IMR-90 (cell line): Measurements from ENCODE around the gene PLPP7. TPM values are rescaled to one million over a fixed set of nuclear protein-coding genes. Genes with fewer than 3 reads are reported as not detected.

Experiments used
- ATAC-seq: fragments of 200-7000 bp; cut with Tn5 transposase; 2 replicates; pipeline ENCODE4 v1.9.1; 2020; ENCODE audit warnings: low read depth, mild to moderate bottlenecking, moderate library complexity
- BruUV-seq: library from RNA; stranded (reverse); fragments of 400-500 nt; replicated peaks from 2 replicates; lab custom pipeline; 2021; lab: Mats Ljungman, UMichigan
- CTCF ChIA-PET: fragments of 300-600 bp; formaldehyde crosslinking; extraction: SDS; loops from one replicate; lab custom pipeline; 2021; ENCODE audit warnings: antibody characterized with exemption; lab: Yijun Ruan, JAX
- POLR2A ChIA-PET: fragments of 300-600 bp; sonication (Branson Sonifier 250); formaldehyde crosslinking; loops from one replicate; lab custom pipeline; 2022; ENCODE audit warnings: antibody characterized with exemption; ENCODE audit not compliant: unreplicated experiment; lab: Charles Lee
- DNase-seq: peaks from one replicate; pipeline ENCODE4 v3.0.0; 2013
- H2AFZ ChIP-seq: replicated peaks from 2 replicates; pipeline ENCODE3; 2013; ENCODE audit warnings: low read length, mild to moderate bottlenecking; ENCODE audit not compliant: poor library complexity
- H2AK5ac ChIP-seq: 2 replicates; pipeline ENCODE4 v1.6.1; 2013; ENCODE audit warnings: low read depth, low read length, inconsistent platforms
- H2AK9ac ChIP-seq: replicated peaks from 2 replicates; pipeline ENCODE3; 2013; ENCODE audit warnings: mild to moderate bottlenecking, low read depth, low read length, moderate library complexity; ENCODE audit not compliant: poor library complexity
- H2BK120ac ChIP-seq: 2 replicates; pipeline ENCODE4 v1.6.1; 2013; ENCODE audit warnings: low read depth, low read length, inconsistent platforms
- H2BK15ac ChIP-seq: 3 replicates; pipeline ENCODE4 v1.6.1; 2013; ENCODE audit warnings: low read depth, low read length, inconsistent platforms
- H2BK20ac ChIP-seq: 2 replicates; pipeline ENCODE4 v1.6.1; 2013; ENCODE audit warnings: low read depth, mild to moderate bottlenecking, inconsistent platforms, low read length, moderate library complexity
- H2BK5ac ChIP-seq: 2 replicates; pipeline ENCODE4 v1.6.1; 2013; ENCODE audit warnings: mild to moderate bottlenecking, low read depth, low read length, inconsistent platforms; ENCODE audit not compliant: poor library complexity, severe bottlenecking
- H3K14ac ChIP-seq: replicated peaks from 2 replicates; pipeline ENCODE4 v1.6.1; 2013; ENCODE audit warnings: low read depth, low read length, inconsistent platforms
- H3K18ac ChIP-seq: 2 replicates; pipeline ENCODE4 v1.6.1; 2013; ENCODE audit warnings: low read depth, low read length, control low read depth
- H3K23ac ChIP-seq: 2 replicates; pipeline ENCODE4 v1.6.1; 2013; ENCODE audit warnings: low read depth, low read length, inconsistent platforms
- H3K27ac ChIP-seq: 2 replicates; pipeline ENCODE4 v1.5.1; 2013; ENCODE audit warnings: mild to moderate bottlenecking, control low read depth, low read length; ENCODE audit not compliant: insufficient read depth
- H3K27me3 ChIP-seq: 2 replicates; pipeline ENCODE4 v1.6.1; 2013; ENCODE audit warnings: low read length; ENCODE audit not compliant: control insufficient read depth, insufficient read depth
- H3K36me3 ChIP-seq: 2 replicates; pipeline ENCODE4 v1.6.1; 2013; ENCODE audit warnings: low read length, mixed read lengths; ENCODE audit not compliant: control insufficient read depth, insufficient read depth
- H3K4ac ChIP-seq: 2 replicates; pipeline ENCODE4 v1.6.1; 2013; ENCODE audit warnings: low read depth, low read length, inconsistent platforms
- H3K4me1 ChIP-seq: 2 replicates; pipeline ENCODE4 v1.6.1; 2013; ENCODE audit warnings: low read length, mixed read lengths; ENCODE audit not compliant: control insufficient read depth, insufficient read depth
- H3K4me2 ChIP-seq: 2 replicates; pipeline ENCODE4 v1.6.1; 2013; ENCODE audit warnings: low read depth, mild to moderate bottlenecking, control low read depth, low read length, moderate library complexity
- H3K4me3 ChIP-seq: 2 replicates; pipeline ENCODE4 v1.5.1; 2013; ENCODE audit warnings: low read depth, mild to moderate bottlenecking, control low read depth, low read length, moderate library complexity; ENCODE audit not compliant: insufficient read depth
- H3K56ac ChIP-seq: 2 replicates; pipeline ENCODE4 v1.6.1; 2013; ENCODE audit warnings: low read length, inconsistent platforms; ENCODE audit not compliant: insufficient read depth; ENCODE audit errors: extremely low read depth
- H3K79me1 ChIP-seq, 2 experiments: 2 replicates each; pipeline ENCODE4 v1.6.1; 2013; ENCODE audit warnings: low read length in 2 of 2, inconsistent platforms in 1 of 2, low read depth in 1 of 2
- H3K9ac ChIP-seq: 2 replicates; pipeline ENCODE4 v1.6.1; 2013; ENCODE audit warnings: low read depth, low read length, control low read depth
- H3K9me1 ChIP-seq: 2 replicates; pipeline ENCODE4 v1.6.1; 2013; ENCODE audit warnings: low read length, inconsistent platforms; ENCODE audit not compliant: insufficient read depth
- H3K9me3 ChIP-seq: 2 replicates; pipeline ENCODE4 v1.6.1; 2013; ENCODE audit warnings: low read length; ENCODE audit not compliant: control insufficient read depth, insufficient read depth
- H4K20me1 ChIP-seq: 2 replicates; pipeline ENCODE4 v1.6.1; 2013; ENCODE audit warnings: low read length, inconsistent platforms; ENCODE audit not compliant: insufficient read depth
- H4K5ac ChIP-seq: 2 replicates; pipeline ENCODE4 v1.6.1; 2013; ENCODE audit warnings: mild to moderate bottlenecking, low read depth, low read length, control low read depth
- H4K8ac ChIP-seq, 2 experiments: 2 replicates each; pipeline ENCODE4 v1.6.1; 2013; ENCODE audit warnings: low read depth in 2 of 2, low read length in 2 of 2, control low read depth in 1 of 2, inconsistent platforms in 1 of 2
- H4K91ac ChIP-seq: 2 replicates; pipeline ENCODE4 v1.6.1; 2013; ENCODE audit warnings: low read depth, low read length, inconsistent platforms; ENCODE audit not compliant: insufficient read depth
- CEBPB ChIP-seq: IDR thresholded peaks from 2 replicates; pipeline ENCODE4 v1.6.1; 2012; ENCODE audit warnings: low read depth, low read length, improper control_type of control experiment
- CHD1 ChIP-seq: IDR thresholded peaks from 2 replicates; pipeline ENCODE4 v1.6.1; 2012; ENCODE audit warnings: low read depth, low read length, improper control_type of control experiment
- CTCF ChIP-seq: conservative IDR thresholded peaks from 2 replicates; pipeline ENCODE4 v1.5.1; 2012; ENCODE audit warnings: mild to moderate bottlenecking, low read depth, low read length, improper control_type of control experiment
- ELK1 ChIP-seq: fragments of 150-350 bp; IDR thresholded peaks from 2 replicates; pipeline ENCODE4 v1.6.1; 2016; ENCODE audit warnings: low read depth, mild to moderate bottlenecking, low read length, moderate library complexity, borderline replicate concordance
- FOS ChIP-seq: fragments of 150-350 bp; IDR thresholded peaks from 2 replicates; pipeline ENCODE4 v1.6.1; 2016; ENCODE audit warnings: low read depth, low read length
- MAFK ChIP-seq: IDR thresholded peaks from 2 replicates; pipeline ENCODE4 v1.6.1; 2012; ENCODE audit warnings: low read depth, low read length, improper control_type of control experiment
- MAZ ChIP-seq: IDR thresholded peaks from 2 replicates; pipeline ENCODE4 v1.6.1; 2012; ENCODE audit warnings: low read depth, mild to moderate bottlenecking, low read length, improper control_type of control experiment, moderate library complexity, borderline replicate concordance
- MXI1 ChIP-seq: IDR thresholded peaks from 2 replicates; pipeline ENCODE4 v1.6.1; 2012; ENCODE audit warnings: low read depth, mild to moderate bottlenecking, low read length, moderate library complexity, borderline replicate concordance
- NFE2L2 ChIP-seq: fragments of 150-350 bp; IDR thresholded peaks from 2 replicates; pipeline ENCODE4 v1.6.1; 2016; ENCODE audit warnings: low read depth, mild to moderate bottlenecking, low read length
- POLR2A ChIP-seq: IDR thresholded peaks from 2 replicates; pipeline ENCODE4 v1.6.1; 2012; ENCODE audit warnings: mild to moderate bottlenecking, low read depth, low read length
- RFX5 ChIP-seq: IDR thresholded peaks from 2 replicates; pipeline ENCODE4 v1.8.0; 2012; ENCODE audit warnings: low read depth, mild to moderate bottlenecking, low read length, moderate library complexity
- SMC3 ChIP-seq: fragments of 150-350 bp; IDR thresholded peaks from 2 replicates; pipeline ENCODE4 v1.6.1; 2016; ENCODE audit warnings: low read depth, mild to moderate bottlenecking, antibody characterized with exemption, low read length, moderate library complexity
- USF2 ChIP-seq: fragments of 150-350 bp; IDR thresholded peaks from 2 replicates; pipeline ENCODE4 v1.6.1; 2017; ENCODE audit warnings: mild to moderate bottlenecking, antibody characterized with exemption, low read length, low read depth
- whole genome bisulfite sequencing, 2 experiments: methylation state at CpG; one replicate each; pipeline versions ENCODE4 v1.1.5 to v1.1.7; 2013; ENCODE audit warnings: missing lambda C conversion rate in 2 of 2; ENCODE audit not compliant: insufficient read length in 1 of 2; ENCODE audit errors: extremely low coverage in 2 of 2; 5-methylcytosine and 5-hydroxymethylcytosine counted together
- dilution Hi-C: fragments of 300-500 bp; cut with HindIII; formaldehyde crosslinking; loops from one replicate; pipeline ENCODE4 v1.14.3; 2018; ENCODE audit warnings: low sequenced_read_pairs; ENCODE audit not compliant: unreplicated experiment
- in situ Hi-C: fragments of 300-500 bp; cut with MboI; formaldehyde crosslinking; loops from 3 replicates; pipeline ENCODE4 v1.14.3; 2019; ENCODE audit warnings: low sequenced_read_pairs, inconsistent platforms, mixed read lengths
- intact Hi-C: fragments of 100-400 bp; cut with micrococcal nuclease; formaldehyde crosslinking; loops from 2 replicates; pipeline ENCODE4 v1.10.0; 2022
- polyA plus RNA-seq, 3 experiments: library from polyadenylated mRNA; depleted of rRNA; stranded (reverse); fragments of >200 nt; gene quantifications; 2 replicates each; pipeline ENCODE4 v1.2.3, GENCODE V29; 2012; ENCODE audit warnings: low replicate concordance in 1 of 3
- total RNA-seq: library from RNA; depleted of rRNA; stranded (reverse); fragments of >200 nt; gene quantifications from 2 replicates; pipeline ENCODE4 v1.2.3, GENCODE V29; 2012

The PLPP7 gene
- total and polyA plus RNA-seq, 2 of the 4 experiments (the other 2 are of a cell fraction): 0.54 to 1.2 TPM

- H3K27me3 ChIP-seq: peaks cover 71% of the 10 kb centered on the region
- no peaks in the 10 kb centered on the region for H3K36me3 ChIP-seq
- H3K9me1 ChIP-seq: peaks cover 5% of the 10 kb centered on the region; the same call in 1 of the 2 replicates
- no peak overlapping the region for H2BK20ac ChIP-seq
- H2BK15ac ChIP-seq: no peak overlapping the region
- H3K9me3 ChIP-seq: no peaks in the 10 kb centered on the region
- CTCF ChIA-PET: no interaction called here
- POLR2A ChIA-PET: no interaction called here
- no peak overlapping the region for H2AFZ ChIP-seq
- H2AK5ac ChIP-seq: no peak overlapping the region
- no peak overlapping the region for H3K56ac ChIP-seq
- no peak overlapping the region for H3K4me2 ChIP-seq
- H2AK9ac ChIP-seq: peak overlapping the region; percentile 3
- H3K14ac ChIP-seq: no peak overlapping the region
- H3K4me3 ChIP-seq: no peak overlapping the region
- TF ChIP-seq MAFK (no peak), SMC3 (no peak), ELK1 (no peak), RFX5 (no peak), CTCF (no peak), CEBPB (no peak), CHD1 (no peak), FOS (no peak), MXI1 (no peak), POLR2A (no peak), USF2 (no peak), MAZ (no peak), NFE2L2 (no peak)
- no peaks in the 10 kb centered on the region for H3K4me1 ChIP-seq
- H4K20me1 ChIP-seq: no peaks in the 10 kb centered on the region
- no peak overlapping the region for H3K18ac ChIP-seq
- H4K5ac ChIP-seq: no peak overlapping the region
- no CpG with 5 or more reads among the region's 3 CpGs for WGBS, 2 experiments
- no peak overlapping the region for H3K23ac ChIP-seq
- no peak overlapping the region for H2BK5ac ChIP-seq
- H4K91ac ChIP-seq: no peak overlapping the region
- H3K27ac ChIP-seq: no peak overlapping the region
- intact Hi-C loops (no loop called here), dilution Hi-C loops (no loop called here), in situ Hi-C loops (no loop called here)
- H2BK120ac ChIP-seq: no peak overlapping the region
- no peak for ATAC-seq
- no peak overlapping the region for H4K8ac ChIP-seq
- DNase-seq: no peak
- H3K4ac ChIP-seq: no peak overlapping the region
- H3K9ac ChIP-seq: no peak overlapping the region
- no peaks in the 10 kb centered on the region for H3K79me1 ChIP-seq
- no TSS peak for BruUV-seq
These were observed 8.9 kb upstream of the PLPP7 start for GRCh38 chr9:131280660-131281059.
